Urinary bladder (tissue), 4 donors: ENCODE data around the gene DCLK2. TPM values are rescaled to one million over a fixed set of nuclear protein-coding genes. Genes with fewer than 3 reads are reported as not detected.
"Not testable (repeated sequence)": the region's sequence is repeated elsewhere in the genome, so short reads cannot be mapped to it uniquely, and the experiment has no call there.

Experiments used
- DNase-seq: peaks from one replicate; pipeline ENCODE4 v3.0.0-alpha.2; 2015; ENCODE audit errors: extremely low spot score
- H3K27ac ChIP-seq: one replicate; pipeline ENCODE4 v1.5.1; 2013; ENCODE audit warnings: low read depth, mild to moderate bottlenecking, moderate library complexity
- H3K36me3 ChIP-seq: one replicate; pipeline ENCODE4 v1.6.1; 2013; ENCODE audit warnings: mild to moderate bottlenecking, moderate library complexity; ENCODE audit not compliant: insufficient read depth
- H3K4me1 ChIP-seq: one replicate; pipeline ENCODE4 v1.6.1; 2013; ENCODE audit warnings: mild to moderate bottlenecking, moderate library complexity; ENCODE audit not compliant: insufficient read depth
- H3K4me3 ChIP-seq: one replicate; pipeline ENCODE4 v1.5.1; 2013; ENCODE audit warnings: low read depth, low read length
- WGBS: extraction: QIAGEN DNeasy Blood & Tissue Kit; methylation state at CpG from one replicate; pipeline ENCODE4 v1.1.7; 2013; 5-methylcytosine and 5-hydroxymethylcytosine counted together
- polyA plus RNA-seq: library from polyadenylated mRNA; stranded (reverse); fragments of 200-250 nt; gene quantifications from one replicate; pipeline ENCODE4 v1.2.3, GENCODE V29; 2013
- total RNA-seq: library from RNA; depleted of rRNA; stranded (reverse); fragments of >200 nt; gene quantifications from one replicate; pipeline ENCODE4 v1.2.3, GENCODE V29; 2014
- donor health status: healthy with polysubstance abuse.
- donor health status: healthy.

The DCLK2 gene
- total and polyA plus RNA-seq, 2 donors = 6.2 to 22.2 TPM

DNA sequence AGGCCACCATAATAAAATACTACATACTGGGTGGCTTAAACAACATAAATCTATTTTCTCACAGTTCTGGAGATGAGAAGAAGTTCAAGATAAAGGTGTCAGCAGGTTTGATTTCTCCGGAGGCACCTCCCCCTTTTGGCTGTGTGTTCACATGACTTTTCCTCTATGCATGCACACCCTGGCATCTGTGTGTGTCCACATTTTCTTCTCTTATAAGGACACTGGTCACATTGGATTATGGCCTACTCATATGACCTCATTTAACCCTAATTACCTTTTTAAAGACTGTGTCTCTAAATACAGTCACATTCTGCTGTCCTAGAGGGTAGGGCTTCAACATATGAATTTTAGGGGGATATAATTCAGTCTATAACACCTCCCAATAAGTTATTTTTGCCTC, 79.8 kb downstream of the DCLK2 start:
- WGBS = 81% methylated on average over 1 of the region's 1 CpG
- Histone ChIP-seq H3K4me1 (no peaks in the 10 kb centered on the region), H3K4me3 (no peak overlapping the region), H3K27ac (no peak overlapping the region), H3K36me3 (no peaks in the 10 kb centered on the region)
- DNase-seq = no peak

DNA sequence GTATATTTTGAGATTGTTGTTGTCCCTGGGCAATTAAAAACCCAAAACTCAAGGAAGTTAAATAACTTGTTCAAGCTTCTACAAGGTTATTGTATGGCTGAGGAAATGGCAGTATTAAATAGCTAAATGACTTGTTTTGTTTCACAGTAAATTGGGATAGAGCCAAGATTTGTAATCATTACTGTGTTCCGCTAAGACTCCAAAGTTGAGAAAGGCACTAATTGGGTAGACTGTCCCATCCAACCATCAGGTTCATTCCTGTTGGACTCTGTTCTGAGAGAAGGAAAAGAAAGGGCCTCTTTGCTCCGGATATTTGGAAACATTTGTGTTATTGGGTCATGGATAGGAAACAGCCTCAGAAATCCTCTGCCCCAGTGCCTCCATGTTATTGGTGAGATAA, 82.2 kb downstream of the DCLK2 start:
- no peak overlapping the region for H3K27ac ChIP-seq
- WGBS = 59% methylated on average over 2 of the region's 2 CpGs
- H3K4me3 ChIP-seq = no peak overlapping the region
- no peaks in the 10 kb centered on the region for H3K4me1 ChIP-seq
- no peaks in the 10 kb centered on the region for H3K36me3 ChIP-seq
- DNase-seq = no peak

DNA sequence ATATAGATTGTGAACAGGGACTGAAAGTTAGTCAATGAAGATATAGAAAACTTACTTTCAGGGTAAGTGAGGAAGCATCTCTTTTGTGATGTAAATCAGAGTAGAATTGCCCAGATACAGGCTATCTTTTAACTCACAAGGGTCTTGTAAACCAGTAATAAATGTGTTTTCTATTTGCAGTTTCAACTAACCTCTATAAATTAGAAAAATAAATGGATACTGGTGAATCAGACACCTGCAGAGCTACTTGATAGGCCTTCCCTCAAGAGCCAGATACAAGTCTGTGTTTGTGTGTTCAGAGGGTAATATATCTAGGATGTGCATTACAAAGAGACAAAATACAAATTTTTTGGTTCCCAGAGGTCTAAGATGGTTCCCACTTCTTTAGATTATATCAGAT, 82.9 kb downstream of the DCLK2 start:
- no peak for DNase-seq
- Histone ChIP-seq H3K4me1 (no peaks in the 10 kb centered on the region), H3K27ac (no peak overlapping the region), H3K4me3 (no peak overlapping the region), H3K36me3 (no peaks in the 10 kb centered on the region)

DNA sequence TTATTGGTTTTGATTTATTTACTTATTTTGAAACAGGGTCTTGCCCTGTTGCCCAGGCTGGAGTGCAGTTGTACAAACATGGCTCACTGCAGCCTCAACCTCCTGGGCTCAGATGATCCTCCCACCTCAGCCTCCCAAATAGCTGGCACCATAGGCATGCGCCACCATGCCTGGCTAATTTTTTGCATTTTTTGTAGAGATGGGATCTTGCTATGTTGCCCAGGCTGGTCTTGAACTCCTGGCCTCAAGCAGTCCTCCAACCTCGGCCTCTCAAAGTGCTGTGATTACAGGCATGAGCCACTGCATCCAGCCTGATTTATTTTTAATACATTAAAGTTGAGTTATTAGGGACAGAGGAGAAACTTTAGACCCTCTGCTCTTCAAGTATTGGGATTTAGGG, 83.8 kb downstream of the DCLK2 start:
- H3K36me3 ChIP-seq, H3K27ac ChIP-seq, H3K4me3 ChIP-seq, DNase-seq, H3K4me1 ChIP-seq: not testable (repeated sequence)
- WGBS = 98% methylated on average over 2 of the region's 2 CpGs

DNA sequence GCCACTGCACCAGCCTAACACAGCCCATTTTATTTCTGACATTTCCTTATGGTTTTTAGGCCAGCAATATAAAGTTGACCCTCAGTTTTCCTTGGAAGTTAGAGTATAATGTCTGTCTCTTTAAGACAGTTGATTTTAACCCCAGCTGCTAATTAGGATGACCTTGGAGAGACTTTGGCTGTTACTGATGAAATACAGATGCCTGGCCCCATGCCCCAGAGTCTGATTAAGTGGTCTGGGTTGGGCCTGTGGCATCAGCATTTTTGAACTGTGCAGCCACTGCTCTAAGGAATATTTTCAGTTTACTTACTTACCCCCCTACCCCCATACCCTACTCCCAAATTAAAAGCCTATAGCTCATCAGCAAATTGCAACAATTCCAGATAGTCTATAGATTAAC, 85.8 kb downstream of the DCLK2 start:
- Histone ChIP-seq H3K4me3 (no peak overlapping the region), H3K27ac (no peak overlapping the region), H3K4me1 (no peaks in the 10 kb centered on the region), H3K36me3 (no peaks in the 10 kb centered on the region)
- DNase-seq = no peak

GRCh38 chr4:150164956-150165629, 86.8 kb downstream of the DCLK2 start:
- no peak overlapping the region for H3K27ac ChIP-seq
- no peaks in the 10 kb centered on the region for H3K36me3 ChIP-seq
- no peak for DNase-seq
- no peaks in the 10 kb centered on the region for H3K4me1 ChIP-seq
- no peak overlapping the region for H3K4me3 ChIP-seq
- WGBS = 86% methylated on average over 3 of the region's 3 CpGs

GRCh38 chr4:150167054-150167453, 88.8 kb downstream of the DCLK2 start:
- Histone ChIP-seq H3K4me3 (no peak overlapping the region), H3K36me3 (no peaks in the 10 kb centered on the region), H3K27ac (no peak overlapping the region), H3K4me1 (no peaks in the 10 kb centered on the region)
- DNase-seq = no peak
- WGBS = 68% methylated on average over 2 of the region's 2 CpGs

DNA sequence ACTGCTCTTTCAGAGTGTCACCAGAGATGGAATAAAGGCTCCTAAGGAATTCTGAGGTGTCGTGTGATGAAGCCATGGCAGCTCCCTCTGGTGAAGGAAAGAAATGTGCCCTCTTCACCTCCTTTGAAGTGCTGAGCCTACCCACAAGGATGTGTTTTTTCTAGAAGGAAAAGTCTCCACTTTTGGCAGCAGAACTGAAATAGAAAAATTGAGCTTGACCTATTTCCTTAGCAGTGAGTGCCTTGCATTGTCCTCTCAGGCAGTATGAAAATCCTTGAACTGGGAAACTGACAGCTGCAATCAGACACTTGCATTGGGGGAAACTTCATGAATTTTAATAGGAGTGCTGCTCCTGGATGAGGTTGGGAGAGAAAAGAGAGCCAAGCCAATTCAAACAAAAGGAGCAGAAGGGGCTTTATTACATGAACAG, 95.2 kb downstream of the DCLK2 start:
- no peak overlapping the region for H3K4me3 ChIP-seq
- no peak for DNase-seq
- no peaks in the 10 kb centered on the region for H3K36me3 ChIP-seq
- 57% methylated on average over 1 of the region's 1 CpG for WGBS
- no peak overlapping the region for H3K27ac ChIP-seq
- no peaks in the 10 kb centered on the region for H3K4me1 ChIP-seq

- H3K4me3 ChIP-seq = no peak overlapping the region
- H3K4me1 ChIP-seq = no peaks in the 10 kb centered on the region
- no peak overlapping the region for H3K27ac ChIP-seq
- no peaks in the 10 kb centered on the region for H3K36me3 ChIP-seq
- DNase-seq = no peak
- 67% methylated on average over 5 of the region's 5 CpGs for WGBS
Observed at GRCh38 chr4:150173982-150174398, 95.7 kb downstream of the DCLK2 start.

- no peak overlapping the region for H3K27ac ChIP-seq
- no peaks in the 10 kb centered on the region for H3K4me1 ChIP-seq
- WGBS = 20% methylated on average over 1 of the region's 1 CpG
- H3K4me3 ChIP-seq = no peak overlapping the region
- no peak for DNase-seq
- H3K36me3 ChIP-seq = no peaks in the 10 kb centered on the region
Observed at GRCh38 chr4:150176547-150176946, 98.3 kb downstream of the DCLK2 start.

DNA sequence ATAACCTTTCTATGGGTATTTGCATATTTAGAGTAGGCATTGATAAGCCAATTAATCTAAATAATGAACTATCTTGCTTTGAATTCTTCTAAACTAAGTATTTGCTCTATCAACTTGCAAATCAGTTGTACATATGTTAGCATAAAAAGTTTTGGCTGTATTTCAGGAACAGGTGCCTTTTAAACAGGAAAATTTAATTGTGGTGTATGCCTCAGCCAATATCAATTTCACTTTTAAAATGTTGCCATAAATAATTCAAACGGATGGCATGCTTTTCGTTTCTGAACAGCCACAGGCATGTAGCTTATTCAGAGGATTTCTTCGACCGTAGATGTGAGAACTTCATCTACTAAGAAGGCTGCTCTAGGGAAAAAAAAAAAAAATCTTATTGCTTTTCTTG, 99.9 kb downstream of the DCLK2 start:
- H3K4me3 ChIP-seq = no peak overlapping the region
- H3K4me1 ChIP-seq = no peaks in the 10 kb centered on the region
- no peak overlapping the region for H3K27ac ChIP-seq
- no peaks in the 10 kb centered on the region for H3K36me3 ChIP-seq
- no peak for DNase-seq
- 51% methylated on average over 4 of the region's 4 CpGs for WGBS

GRCh38 chr4:150181536-150181935, 103.3 kb downstream of the DCLK2 start:
- H3K27ac ChIP-seq = peak overlapping the region; percentile 23
- H3K36me3 ChIP-seq = no peaks in the 10 kb centered on the region
- H3K4me3 ChIP-seq = no peak overlapping the region
- H3K4me1 ChIP-seq = no peaks in the 10 kb centered on the region
- DNase-seq = no peak

DNA sequence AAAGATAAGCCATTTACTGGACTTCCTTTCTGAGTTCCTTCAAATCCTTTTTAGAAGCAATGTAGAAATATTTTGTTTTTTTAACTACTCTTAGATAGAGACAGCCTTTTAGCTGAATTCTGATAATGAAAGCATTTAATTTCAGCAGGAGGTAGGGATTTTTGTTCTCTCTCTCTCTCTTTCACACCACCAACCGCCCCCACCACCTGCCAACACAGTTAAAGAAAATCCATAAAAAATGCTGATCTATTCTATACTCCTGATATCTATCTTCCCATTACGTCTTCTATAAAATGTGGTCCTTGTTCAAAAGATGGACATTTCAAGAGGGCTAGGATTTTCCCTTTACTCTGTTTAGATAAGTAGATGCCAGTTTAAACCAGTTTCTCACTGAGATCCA, 104.5 kb downstream of the DCLK2 start:
- no peak for DNase-seq
- WGBS = 87% methylated on average over 2 of the region's 2 CpGs
- Histone ChIP-seq H3K36me3 (no peaks in the 10 kb centered on the region), H3K27ac (no peak overlapping the region), H3K4me1 (no peaks in the 10 kb centered on the region), H3K4me3 (no peak overlapping the region)

DNA sequence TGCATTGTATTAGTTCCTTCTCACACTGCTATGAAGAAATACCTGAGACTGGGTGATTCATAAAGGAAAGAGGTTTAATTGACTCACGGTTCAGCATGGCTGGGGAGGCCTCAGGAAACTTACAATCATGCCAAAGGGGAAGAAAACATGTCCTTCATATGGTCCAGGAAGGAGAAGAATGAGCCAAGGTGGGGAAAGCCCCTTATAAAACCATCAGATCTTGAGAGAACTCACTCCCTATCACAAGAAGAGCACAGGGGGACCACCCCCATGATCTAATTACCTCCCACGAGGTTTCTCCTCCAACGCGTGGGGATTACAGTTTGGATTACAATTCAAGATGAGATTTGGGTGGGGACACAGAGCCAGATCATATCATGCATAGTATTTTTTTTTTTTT, 106.8 kb downstream of the DCLK2 start:
- not testable (repeated sequence) for DNase-seq, H3K4me1 ChIP-seq, H3K36me3 ChIP-seq, H3K27ac ChIP-seq, H3K4me3 ChIP-seq
- WGBS = 88% methylated on average over 4 of the region's 4 CpGs

DNA sequence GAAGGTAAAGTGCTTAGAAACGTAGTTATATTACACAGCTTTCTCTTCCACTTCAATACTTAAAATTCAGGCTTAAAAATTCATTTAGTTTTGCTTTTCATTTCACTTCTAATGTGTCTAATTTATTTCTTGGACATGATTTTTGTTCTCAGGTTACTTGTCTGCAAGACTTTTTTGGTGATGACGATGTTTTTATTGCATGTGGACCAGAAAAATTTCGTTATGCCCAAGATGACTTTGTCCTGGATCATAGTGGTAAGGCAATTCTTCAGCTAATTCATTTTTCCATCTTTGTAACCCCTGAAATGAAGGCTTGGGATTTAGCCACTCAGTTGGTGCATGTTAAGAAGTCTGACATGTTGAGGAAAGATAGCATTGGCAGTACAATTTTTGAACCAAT, 114.7 kb downstream of the DCLK2 start:
- 90% methylated on average over 3 of the region's 3 CpGs for WGBS
- H3K4me1 ChIP-seq = no peaks in the 10 kb centered on the region
- no peaks in the 10 kb centered on the region for H3K36me3 ChIP-seq
- H3K27ac ChIP-seq = no peak overlapping the region
- H3K4me3 ChIP-seq = no peak overlapping the region
- no peak for DNase-seq
